CD1c-positive myeloid dendritic cell (primary cell): Measurements from ENCODE around the gene NDST4.

ENCODE experiments used
- DNase-seq: peaks from one replicate; pipeline ENCODE4 v3.0.0-alpha.2; 2016; ENCODE audit errors: extremely low spot score

The NDST4 gene

DNA sequence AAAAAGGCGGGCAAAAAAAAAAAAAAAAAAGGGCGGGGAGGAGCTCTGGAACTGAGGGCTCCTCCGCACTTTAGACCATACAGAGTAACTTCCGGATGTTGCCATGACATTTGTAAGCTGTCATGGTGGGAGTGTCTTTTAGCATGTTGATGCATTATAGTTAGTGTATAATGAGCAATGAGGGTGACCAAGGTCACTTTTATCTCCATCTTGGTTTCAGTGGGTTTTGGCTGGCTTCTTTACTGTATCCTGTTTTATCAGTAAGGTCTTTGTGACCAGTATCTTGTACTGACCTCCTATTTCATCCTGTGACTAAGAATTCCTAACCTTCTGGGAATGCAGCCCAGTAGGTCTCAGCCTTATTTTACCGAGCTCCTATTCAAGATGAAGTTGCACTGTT is 321.4 kb downstream of the NDST4 start:
- no peak for DNase-seq

DNA sequence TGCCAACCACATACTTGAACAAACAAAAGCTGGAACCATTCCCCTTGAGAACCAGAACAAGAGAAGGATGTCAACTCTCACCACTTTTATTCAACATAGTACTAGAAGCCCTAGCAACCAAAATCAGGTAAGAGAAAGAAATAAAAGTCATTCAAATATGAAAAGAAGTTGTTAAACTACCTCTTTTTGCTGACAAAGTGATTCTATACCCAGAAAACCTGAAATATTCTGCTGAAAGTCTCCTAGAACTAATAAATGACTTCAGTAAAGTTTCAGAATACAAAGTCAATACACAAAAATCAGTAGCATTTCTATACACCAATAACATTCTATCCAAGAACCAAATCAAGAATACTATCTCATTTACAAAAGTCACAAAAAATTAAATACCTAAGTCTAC is 327.9 kb downstream of the NDST4 start:
- no peak for DNase-seq

DNA sequence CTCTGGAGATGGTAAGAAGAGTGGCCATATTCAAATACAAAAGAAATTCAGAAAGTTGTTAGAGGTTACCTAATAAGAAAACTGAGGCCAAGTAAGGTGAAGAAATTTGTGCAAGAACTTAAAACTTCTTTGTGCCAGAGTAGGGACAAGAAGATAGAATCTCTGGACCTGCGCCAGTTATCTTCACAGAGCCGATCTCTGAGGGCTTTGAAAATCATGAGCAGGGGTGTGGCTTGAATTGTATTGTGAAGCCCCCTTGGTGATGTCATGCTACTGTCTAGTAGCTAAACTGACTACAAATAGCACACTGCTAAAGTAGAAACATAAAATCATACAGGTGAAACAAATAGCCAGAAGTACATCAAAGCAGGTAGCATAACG is 330.2 kb downstream of the NDST4 start:
- DNase-seq, result no peak

DNA sequence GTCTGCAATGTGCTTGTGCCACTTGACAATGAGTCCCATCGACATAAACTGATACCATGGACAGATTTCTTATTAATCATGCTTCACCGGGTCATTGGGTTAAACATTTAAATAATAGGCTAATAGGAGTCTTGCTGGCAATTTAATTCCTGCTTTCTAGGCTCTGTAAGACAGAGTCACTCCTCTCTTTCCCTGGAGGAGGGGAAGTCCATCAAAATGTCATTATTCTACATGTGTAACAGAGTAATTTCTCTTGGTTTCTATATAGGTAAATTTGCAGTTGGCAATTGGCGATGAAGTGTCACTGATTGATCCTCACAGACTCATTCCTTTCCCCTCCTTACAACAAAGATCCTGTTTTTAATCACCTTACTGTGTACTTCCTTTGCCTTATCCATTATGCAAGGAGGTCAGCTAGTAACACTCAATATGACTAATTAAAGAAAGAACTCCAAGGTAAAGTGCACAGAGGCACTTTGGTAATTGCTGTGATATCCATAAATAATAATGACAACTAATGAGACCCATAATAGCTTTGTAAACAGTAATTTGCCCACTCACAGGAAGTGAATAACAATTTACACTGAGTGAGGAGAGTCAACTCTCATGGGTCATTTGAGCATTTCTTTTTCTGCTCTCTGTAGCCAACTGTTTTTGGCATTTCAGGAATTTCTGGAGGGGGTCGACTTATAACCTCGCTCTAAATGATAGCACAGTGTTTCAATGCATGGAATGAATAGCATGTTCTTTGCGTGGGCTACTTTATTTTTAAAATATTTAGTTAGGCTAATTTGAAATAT is 330.8 kb downstream of the NDST4 start:
- DNase-seq, result no peak

DNA sequence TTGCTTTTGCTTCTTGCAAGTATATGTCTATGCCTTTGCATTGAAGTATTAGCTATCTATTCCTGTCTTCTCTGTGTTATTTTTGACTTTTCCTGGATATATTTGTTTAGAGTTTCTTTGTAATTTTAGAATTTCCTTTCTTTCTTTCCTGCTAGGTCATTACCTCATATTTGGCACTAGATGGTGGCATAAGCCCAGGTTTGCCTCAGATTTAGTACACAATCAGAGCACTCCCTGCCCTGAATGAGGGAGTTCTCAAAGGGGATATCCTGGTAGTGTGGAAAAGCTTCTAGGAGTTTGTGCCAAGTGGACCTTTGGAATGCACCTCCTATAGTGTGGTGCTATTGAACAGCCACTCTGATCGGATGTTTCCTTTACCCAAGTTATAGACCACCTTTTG is 333.2 kb downstream of the NDST4 start:
- no peak for DNase-seq
